GM18951 (cell line): ENCODE data around the gene SOST.

Experiments used
- POLR2A ChIP-seq: IDR thresholded peaks from 4 replicates; pipeline ENCODE4 v1.6.1; 2011; ENCODE audit warnings: mild to moderate bottlenecking; ENCODE audit not compliant: insufficient read length, insufficient read depth; ENCODE audit errors: extremely low read depth
- in situ Hi-C: fragments of 300-500 bp; cut with MboI; formaldehyde crosslinking; loops from one replicate; pipeline ENCODE4 v1.12.0; 2022; ENCODE audit warnings: low sequenced_read_pairs, mixed read lengths, inconsistent platforms; ENCODE audit not compliant: unreplicated experiment

SOST gene

DNA sequence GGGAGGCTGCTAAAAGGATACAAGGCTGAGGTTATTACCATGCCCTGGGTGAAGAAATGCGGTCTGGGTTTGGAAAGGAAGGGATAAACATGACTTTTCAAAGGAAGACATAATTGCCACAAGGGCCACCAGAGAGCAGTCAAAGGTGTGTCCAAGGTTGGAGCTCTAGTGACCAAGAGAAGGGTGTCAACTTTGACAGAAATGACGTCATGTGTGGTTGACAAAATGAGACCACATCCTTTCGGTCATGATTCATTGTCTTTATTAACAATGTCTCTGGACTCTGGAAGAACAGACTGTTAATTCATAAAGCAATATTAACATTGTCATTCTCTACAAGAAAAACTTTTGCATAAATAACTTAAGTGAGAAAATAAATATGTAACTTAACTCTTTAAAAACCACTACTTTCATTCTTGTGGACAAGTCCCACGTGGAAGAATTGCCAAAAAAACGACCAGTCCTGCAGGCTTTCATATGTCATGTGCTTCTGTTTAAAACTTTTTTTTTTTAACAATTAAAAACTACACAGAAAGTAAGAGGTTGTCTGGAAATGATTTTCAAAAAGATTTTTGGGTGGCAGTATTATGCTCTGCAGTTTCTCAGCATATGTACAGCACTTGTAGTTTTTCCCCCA lies 5.0 kb downstream of the SOST start:
- in situ Hi-C loops = no loop called here
- no peak for TF ChIP-seq POLR2A

DNA sequence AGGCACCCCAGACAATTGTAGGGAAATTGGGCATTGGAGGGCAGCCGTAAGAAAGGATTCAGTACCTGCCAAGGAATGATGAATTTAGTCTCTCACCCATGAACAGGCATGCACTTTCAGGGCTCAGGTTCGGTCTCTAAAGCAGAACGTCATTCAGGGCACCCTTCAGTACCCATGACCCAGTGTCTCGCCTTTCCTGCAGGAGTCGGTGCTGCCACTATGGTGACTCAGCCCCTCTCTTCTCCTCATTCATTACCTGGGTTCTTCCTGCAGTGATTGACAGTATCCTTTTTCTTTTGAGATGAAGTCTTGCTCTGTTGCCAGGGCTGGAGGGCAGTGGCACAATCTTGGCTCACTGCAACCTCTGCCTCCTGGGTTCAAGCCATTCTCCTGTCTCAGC lies 8.4 kb downstream of the SOST start:
- no peak for TF ChIP-seq POLR2A

DNA sequence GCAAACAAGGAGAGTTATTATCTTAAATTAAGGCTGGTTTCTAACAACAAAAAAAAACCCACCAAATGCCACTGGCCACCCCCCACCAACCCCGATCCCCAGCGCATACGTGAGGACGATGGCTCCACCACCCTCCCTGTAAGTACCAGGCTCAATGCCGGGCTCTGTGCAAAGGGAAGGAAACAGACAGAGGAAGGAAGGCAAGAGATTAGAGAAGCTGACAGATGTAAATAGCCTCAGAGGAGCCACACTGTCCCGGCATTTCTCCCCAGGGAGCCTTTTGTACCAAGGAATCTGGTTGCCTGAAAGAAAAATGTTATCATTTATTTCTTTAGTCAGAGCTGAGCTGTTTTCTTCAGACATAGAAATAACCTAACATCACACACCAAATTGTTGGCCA lies 13.1 kb downstream of the SOST start:
- no peak for TF ChIP-seq POLR2A
- in situ Hi-C loops = no loop called here

More for the DNA sequence above, 8.4 kb downstream of the SOST start:
- in situ Hi-C loops = no loop called here

DNA sequence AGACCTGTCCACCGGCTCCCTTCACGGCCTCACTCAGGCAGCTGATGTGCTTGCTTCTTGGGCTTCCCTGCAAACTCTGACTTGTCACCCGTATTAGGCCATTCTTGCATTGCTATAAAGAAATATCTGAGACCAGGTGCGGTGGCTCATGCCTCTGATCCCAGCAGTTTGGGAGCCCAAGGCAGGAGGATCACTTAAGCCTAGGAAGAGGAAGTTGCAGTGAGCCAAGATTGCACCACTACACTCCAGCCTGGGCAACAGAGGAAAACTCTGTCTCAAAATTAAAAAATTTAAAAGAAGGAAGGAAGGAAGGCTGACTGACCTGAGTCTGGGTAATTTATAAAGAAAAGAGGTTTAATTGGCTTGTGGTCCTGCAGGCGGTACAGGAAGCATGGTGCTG lies 17.0 kb downstream of the SOST start:
- no peak for TF ChIP-seq POLR2A

DNA sequence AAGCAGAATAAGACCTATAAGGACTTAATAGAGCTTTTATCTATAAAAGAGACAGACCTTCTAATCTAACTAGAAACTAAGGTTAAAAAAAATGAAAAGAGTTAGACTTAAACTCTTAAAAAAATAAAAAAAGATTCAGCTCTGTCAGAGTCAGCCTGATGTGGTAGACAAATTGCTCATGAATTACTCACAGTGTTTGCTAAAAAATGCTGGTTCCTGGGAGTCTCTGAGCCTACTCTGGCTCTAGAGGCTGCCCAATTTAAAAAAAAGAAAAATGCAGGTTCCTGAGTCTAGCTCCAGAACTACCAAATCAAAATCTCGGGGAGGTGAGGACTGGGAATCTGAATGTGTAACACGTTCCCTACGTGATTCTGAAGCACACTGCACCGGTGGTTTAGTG lies 18.1 kb downstream of the SOST start:
- in situ Hi-C loops = no loop called here
- TF ChIP-seq POLR2A = no peak

More for the DNA sequence above, 17.0 kb downstream of the SOST start:
- in situ Hi-C loops = no loop called here

DNA sequence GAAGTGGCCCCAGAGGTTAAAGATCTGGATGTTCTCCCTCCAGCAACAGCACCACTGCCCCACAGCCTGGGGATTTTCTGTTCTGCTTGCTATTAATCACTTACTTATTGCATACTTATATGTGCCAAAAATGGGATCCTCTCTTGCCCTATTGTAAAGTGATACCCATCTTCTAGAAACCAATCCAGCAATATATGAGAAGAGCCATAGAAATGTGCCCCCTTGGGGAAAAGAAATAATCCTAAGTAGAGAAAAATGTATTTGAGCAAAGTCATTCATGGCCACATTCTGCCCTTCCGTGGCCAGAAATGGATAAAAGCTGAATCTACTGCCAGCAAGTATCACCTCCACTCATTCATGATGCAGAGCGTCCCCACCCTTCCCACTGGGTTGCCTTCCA lies 20.9 kb downstream of the SOST start:
- in situ Hi-C loops = no loop called here
- no peak for TF ChIP-seq POLR2A

DNA sequence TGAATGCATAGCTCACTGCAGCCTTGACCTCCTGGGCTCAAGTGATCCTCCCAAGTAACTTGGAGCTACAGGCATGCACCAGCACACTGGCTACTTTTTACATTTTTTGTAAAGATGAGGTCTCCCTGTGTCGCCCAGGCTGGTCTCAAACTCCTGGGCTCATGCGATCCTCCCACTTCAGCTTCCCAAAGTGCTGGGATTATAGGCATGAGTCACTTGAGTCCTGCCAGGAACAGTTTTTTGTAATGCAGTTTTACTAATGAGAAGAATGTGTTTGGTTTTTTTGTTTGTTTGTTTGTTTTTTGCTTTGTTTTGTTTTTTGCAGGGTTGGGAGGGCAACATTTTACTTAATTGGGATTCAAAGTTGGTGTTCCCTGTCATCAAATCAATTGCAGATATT lies 22.2 kb downstream of the SOST start:
- in situ Hi-C loops = no loop called here

DNA sequence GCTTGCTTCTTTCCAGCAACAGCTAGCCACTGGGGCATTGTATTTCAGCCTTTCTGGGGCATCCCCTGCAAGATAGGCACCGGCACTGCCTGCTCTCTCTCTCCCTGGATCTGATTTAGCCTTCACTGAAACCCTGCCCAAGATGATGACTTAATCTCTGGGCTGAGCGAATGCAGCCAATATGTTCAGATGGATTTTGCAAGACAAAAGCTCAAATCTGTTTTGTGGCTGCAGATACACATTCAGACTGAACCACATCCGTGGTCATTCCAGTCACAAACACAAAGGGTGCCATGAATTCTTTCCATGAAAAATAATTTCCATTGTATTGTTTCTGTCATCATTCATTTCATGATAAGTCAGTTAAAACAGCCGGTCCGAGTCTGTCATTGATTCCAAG lies 24.2 kb downstream of the SOST start:
- in situ Hi-C loops = no loop called here
- no peak for TF ChIP-seq POLR2A

More for the DNA sequence above, 22.2 kb downstream of the SOST start:
- no peak for TF ChIP-seq POLR2A

DNA sequence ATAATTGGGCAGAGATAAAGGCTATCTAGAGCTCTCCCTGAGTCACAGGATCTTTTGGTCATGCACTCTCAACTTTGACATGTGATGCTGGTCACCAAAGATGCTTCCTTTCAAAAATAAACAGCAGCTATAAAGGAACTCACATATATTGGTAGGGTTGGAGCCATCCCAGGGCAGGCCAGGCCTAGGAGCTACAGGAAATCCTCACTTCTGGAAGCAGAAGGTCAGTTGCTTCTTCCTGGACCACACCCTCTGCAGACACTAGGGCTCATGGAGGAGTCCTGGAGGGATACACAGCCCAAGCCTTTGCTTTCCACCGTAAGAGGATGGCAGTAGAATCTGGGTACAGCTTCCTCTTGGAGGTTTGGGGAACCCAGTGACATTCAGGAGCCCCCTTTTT lies 24.6 kb downstream of the SOST start:
- no peak for TF ChIP-seq POLR2A
- in situ Hi-C loops = no loop called here

DNA sequence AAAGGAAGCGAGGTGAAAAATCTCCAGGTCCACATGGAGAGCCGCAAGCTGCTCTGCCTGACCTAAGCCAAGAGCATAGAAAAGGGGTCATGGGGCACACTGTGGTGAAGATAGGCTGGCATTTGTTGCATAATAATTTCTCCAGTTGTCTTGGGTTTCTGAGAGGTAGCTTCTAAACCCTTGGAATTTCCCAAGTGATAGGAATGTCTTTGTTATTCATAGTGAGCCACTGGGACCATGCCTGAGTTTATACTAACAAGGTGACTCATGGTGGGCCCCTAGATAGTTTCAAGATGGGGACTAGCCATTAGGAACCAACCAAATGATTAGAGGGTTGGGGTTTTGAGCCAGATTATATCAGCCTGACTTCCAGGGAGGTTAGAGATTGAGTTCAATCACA lies 25.6 kb downstream of the SOST start:
- TF ChIP-seq POLR2A = no peak
- in situ Hi-C loops = no loop called here

DNA sequence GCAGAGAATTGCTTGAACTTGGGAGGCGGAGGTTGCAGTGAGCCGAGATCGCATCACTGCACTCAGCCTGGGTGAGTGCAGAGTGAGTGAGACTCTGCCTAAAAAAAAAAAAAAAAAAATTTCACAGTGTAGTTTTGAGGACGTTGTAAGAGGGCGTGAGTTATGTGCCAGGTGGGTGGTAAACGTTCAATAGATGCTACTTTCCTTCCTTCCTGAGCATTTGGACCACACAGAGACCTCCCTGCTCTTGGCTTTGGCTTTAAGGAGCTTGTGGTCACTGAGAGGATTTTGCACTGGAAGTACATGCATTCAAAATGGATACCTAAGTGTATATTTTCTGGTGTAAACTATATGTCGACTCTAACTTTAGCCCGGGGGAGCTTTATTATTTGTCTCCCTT lies 30.5 kb downstream of the SOST start:
- TF ChIP-seq POLR2A = no peak
- in situ Hi-C loops = no loop called here

DNA sequence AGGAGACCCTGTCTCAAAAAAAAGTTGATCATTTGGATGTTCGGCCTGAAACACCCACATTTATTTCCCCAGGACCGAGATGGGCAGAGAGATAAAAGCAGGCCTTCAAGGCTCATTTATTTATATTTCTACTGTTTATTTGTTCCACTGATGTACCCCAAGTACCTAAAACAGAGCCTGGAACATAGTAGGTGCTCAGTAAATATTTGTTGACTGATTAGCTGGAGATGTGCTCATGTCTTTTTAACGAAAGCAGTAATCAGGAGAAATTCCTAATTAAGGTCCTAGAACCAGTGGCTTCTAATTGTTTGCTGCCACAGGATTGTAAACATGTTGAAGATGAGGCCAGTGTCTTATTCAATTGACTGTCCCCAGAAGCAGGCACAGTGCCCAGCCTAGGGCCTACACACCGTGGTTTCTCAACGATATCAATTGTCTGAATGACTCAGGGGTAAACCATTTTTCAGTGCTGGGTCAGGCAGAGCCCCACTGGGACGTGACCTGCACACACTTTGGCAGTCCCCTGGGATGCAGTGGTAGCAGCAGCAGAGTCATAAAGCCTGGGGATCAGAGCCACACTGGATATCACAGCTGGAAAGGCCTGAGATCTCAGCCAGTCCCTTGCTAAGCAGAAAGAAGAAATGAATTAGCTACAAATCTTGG lies 34.8 kb downstream of the SOST start:
- TF ChIP-seq POLR2A = no peak
- in situ Hi-C loops = no loop called here

DNA sequence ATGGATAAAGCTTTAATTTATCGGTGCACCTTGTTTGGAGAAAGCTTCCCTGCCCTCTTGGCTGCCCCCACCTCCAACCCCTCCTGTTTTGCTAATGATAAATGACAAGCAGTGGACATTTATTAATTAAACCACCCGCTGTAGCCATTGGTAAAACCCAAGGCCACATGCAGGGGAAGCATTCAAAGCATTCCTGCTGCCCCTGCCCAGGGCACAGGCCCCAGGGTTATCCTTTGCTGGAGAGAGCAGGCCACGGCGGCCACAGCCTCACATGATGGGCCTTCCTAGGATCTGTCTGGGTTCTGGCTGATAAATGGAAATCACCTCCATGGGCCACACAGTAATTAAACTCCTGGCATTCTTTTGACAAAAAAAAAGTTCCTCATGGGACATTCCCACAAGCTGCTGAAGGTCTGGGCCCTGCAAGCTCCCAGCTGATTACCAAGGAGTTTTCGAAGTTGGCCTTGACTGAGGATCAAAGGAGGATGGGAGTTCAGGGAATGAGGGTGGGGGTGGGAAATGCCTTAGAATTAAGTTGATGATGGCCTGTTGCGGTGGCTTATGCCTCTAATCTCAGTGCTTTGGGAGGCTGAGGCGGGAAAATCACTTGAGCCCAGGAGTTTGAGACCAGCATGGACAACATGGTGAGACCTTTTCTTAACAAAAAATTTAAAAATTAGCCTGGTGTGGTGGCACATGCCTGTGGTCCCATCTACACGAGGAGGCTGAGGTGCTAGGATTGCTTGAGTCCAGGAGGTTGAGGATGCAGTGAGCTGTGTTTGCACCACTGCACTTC lies 35.5 kb downstream of the SOST start:
- in situ Hi-C loops = no loop called here
- TF ChIP-seq POLR2A = no peak

DNA sequence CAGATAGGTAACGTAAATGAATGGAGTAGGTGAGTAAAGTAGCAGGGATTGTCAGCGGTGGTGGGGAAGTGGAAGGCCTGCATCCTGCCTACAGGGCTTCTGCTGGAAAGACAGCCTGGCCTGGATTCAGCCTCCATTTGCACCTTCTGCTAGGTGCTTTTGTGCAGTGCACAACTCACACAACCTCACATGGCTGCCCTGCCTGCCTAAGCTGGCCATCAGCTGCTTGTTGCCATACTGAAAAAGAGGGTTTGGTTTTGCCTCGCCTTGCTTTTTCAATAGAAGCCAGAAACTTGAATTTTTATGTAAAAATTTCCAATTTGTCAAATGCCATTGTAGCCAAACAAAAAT lies 36.3 kb downstream of the SOST start:
- TF ChIP-seq POLR2A = no peak
- in situ Hi-C loops = no loop called here
